ENCODE data around the gene RBBP4.

DNA sequence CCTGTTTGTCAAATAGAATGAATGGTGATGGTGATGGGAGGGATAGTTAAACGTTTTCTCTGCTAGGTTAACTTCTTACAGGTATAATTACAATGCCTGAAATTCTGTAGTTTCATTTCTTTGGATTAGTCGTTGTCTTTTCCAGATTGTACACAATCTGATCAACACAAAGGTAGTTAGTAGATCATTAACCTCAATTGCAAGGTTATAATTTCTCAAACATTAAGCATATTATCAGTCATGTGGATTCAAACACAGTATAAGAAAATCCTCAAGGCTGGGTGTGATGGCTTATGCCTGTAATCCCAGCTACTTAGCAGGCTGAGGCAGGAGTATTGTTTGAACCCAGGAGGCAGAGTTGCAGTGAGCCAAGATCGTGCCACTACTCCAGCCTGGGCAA lies 31.0 kb downstream of the RBBP4 start:
- TF ChIP-seq, protein P1, sequence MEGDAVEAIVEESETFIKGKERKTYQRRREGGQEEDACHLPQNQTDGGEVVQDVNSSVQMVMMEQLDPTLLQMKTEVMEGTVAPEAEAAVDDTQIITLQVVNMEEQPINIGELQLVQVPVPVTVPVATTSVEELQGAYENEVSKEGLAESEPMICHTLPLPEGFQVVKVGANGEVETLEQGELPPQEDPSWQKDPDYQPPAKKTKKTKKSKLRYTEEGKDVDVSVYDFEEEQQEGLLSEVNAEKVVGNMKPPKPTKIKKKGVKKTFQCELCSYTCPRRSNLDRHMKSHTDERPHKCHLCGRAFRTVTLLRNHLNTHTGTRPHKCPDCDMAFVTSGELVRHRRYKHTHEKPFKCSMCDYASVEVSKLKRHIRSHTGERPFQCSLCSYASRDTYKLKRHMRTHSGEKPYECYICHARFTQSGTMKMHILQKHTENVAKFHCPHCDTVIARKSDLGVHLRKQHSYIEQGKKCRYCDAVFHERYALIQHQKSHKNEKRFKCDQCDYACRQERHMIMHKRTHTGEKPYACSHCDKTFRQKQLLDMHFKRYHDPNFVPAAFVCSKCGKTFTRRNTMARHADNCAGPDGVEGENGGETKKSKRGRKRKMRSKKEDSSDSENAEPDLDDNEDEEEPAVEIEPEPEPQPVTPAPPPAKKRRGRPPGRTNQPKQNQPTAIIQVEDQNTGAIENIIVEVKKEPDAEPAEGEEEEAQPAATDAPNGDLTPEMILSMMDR (conservative IDR thresholded peaks at IDR 0.05) = no peak
- TF ChIP-seq ZFX (IDR thresholded peaks at IDR 0.05) = no peak
